HG02938 (cell line): ENCODE results near the gene SLC6A17.

Experiments
- ATAC-seq: cut with Tn5 transposase; IDR thresholded peaks from one replicate; pipeline ENCODE4 v1.9.1; 2021; ENCODE audit warnings: mild to moderate bottlenecking, moderate library complexity; ENCODE audit not compliant: unreplicated experiment

SLC6A17 gene

GRCh38 chr1:110218137-110218536 lies 67.8 kb downstream of the SLC6A17 start:
- no peak for ATAC-seq

DNA sequence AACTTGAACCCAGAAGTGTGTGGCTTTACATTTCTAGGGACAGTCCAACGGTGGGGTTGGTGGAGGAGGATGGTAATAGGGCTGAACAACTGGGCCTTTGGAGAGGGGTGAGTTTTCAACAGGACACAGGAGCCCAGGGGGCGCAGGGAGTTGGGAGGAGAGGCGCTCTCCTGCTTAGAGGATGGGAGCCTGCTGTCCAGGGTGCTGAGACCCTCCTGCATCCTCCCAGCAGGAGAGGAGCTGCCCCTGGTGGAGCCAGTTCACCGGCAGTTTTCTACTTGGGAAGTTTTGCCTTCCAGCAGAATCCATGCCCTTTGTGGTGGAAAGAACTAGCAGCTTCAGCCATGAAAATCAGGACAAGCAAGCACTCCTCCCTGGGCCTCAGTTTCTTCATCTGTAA lies 68.4 kb downstream of the SLC6A17 start:
- ATAC-seq: no peak

- ATAC-seq: no peak
These were observed 70.0 kb downstream of the SLC6A17 start for GRCh38 chr1:110220324-110220723.

DNA sequence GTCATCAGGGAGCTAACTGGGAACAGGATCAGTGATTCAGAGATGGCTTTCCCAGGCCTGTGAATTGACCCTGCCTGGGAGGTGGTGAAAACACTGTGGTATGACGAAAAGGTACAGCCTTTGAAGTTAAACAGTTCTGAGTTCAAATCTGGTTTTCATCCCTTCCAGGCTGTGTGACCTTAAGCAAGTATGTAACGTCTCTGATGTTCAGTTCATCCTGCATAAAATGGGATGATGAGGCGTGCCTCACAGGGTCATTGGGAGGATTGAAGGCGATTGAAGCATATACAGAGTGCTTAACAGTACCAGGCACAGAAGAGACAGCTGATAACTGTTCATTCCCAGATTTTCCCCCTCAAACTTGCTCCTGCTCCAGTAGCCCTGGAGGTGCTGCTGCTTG lies 70.8 kb downstream of the SLC6A17 start:
- ATAC-seq: no peak

- ATAC-seq: no peak
These were observed 72.8 kb downstream of the SLC6A17 start for GRCh38 chr1:110223127-110223526.

DNA sequence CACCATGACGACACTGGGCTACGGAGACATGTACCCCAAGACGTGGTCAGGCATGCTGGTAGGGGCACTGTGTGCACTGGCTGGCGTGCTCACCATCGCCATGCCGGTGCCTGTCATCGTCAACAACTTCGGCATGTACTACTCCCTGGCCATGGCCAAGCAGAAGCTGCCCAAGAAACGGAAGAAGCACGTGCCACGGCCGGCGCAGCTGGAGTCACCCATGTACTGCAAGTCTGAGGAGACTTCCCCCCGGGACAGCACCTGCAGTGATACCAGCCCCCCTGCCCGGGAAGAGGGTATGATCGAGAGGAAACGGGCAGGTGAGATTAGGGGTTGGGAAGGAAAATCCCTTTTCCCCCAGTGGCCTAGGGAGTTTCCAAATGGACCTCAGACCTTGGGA lies 73.3 kb downstream of the SLC6A17 start:
- no peak for ATAC-seq

- ATAC-seq: no peak
These were observed 74.1 kb downstream of the SLC6A17 start for GRCh38 chr1:110224240-110224995.

DNA sequence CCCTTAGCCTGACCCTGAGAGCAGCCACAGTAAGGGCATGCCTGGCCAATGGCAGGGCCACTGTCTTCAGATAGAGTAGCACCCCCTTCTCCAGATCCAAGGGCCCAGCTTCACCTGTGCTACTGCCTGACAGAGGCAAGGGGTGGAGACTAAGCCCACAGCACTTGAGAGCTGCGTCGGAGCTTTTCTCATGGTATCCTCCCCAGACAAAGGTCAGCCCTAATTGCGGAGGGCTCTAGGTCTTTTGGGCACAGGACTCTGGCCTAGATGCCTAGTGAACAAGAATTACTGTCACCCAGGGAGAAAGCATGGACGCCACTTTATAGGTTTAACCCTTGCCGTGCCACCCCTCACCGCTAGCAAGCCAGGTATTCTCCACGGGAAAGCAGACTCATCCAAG lies 74.9 kb downstream of the SLC6A17 start:
- no peak for ATAC-seq

GRCh38 chr1:110225756-110226404 lies 75.6 kb downstream of the SLC6A17 start:
- ATAC-seq: no peak

DNA sequence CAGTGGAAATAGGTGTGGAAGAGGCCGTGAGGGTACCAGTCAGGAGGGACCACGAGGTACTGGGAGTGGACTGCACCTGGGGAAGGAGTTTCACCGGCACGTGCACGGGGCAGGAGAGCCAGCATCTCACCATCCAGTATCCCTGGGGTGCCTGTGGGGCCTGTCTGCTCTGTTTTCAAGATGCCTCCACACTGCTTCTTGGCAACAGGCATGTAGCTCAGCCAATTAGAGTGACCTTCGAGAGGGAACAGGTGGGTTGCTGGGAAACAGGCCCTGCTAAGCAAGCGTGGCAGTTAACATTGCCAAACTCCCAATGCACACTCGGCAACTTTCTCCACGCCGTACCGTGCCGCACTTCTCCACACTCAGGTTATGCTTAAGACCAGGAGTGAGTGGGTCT lies 77.5 kb downstream of the SLC6A17 start:
- ATAC-seq: no peak

- ATAC-seq: no peak
These were observed 78.1 kb downstream of the SLC6A17 start for GRCh38 chr1:110228381-110228780.

DNA sequence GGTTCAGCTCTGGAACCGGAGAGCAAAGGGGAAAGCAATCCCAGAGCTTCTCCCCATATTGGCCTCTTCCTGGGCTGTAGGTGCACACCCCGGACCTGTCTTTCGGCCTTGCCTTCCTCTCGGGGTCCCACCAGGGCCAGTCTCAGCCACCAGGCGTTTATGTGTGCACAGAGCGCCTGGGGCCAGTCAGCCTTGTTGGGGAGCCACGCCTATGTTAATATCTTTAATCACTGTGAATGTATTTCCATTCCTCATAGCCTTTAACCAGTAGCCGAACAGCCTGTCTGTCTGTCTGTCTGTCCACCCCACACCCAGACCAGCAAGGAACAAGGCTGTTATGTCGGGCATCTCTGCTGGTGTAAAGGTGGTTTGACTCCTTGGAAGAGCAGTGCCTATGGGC lies 78.6 kb downstream of the SLC6A17 start:
- ATAC-seq: no peak

- no peak for ATAC-seq
These were observed 79.2 kb downstream of the SLC6A17 start for GRCh38 chr1:110229348-110230001.

DNA sequence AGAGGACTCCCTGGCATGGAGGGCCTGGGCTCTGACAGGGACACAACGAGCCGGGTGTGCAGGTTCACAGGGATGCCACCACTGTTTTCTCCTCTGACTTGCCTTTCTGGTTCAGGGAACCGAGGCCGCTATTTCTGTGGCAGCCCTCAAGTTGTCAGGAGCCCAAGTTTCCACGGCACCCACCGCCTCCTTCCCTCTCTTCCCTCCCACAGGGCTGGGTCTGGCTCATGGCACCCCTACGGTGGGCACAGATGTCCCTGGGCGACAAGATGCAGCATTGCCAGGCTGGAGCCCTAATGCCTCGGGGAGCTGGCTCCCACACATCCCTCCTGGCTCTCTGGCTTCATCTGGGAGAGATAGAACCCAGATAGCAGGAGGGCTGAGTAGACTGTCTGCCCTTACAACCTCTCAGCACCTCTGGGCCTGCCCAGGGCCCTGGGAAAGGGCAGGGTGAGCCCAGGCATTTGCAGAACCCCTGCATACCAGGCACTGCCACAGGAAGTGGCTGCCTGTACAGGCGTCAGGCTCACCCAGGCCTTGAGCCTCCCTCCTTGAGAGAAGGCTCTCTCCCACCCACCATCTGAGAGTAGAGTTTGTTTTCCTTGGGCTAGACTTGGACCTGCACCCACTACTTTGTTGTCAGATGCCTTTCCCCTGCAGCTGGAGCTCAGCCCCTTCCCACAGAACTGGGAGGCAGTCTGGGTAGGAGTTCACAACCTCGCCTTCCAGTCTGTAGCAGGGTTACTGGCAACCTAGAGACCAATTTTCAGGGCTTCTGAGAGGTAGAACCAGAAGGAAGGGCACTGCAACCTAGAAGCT lies 80.3 kb downstream of the SLC6A17 start:
- ATAC-seq: no peak

DNA sequence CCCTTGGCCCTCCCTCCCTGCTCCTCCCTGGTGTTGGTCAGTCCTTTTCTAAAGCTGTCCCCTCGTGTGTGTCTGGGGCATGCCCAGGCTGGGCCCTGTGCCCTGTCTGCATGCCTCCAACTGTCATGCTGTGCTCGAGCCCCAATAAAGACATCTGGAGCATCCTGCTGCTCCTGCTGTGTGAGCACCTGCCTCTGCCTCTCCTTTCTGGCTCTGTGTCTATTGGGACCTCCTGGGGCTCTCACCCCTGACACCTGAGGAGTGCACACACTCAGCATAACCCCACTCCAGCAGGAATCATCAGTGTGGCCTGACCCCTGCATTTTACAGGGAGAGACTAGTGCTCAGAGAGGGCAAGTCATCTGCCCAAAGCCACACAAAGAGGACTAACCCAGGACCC lies 83.6 kb downstream of the SLC6A17 start:
- ATAC-seq: no peak

GRCh38 chr1:110234691-110235090 lies 84.4 kb downstream of the SLC6A17 start:
- ATAC-seq: no peak

GRCh38 chr1:110235181-110235833 lies 85.0 kb downstream of the SLC6A17 start:
- no peak for ATAC-seq

DNA sequence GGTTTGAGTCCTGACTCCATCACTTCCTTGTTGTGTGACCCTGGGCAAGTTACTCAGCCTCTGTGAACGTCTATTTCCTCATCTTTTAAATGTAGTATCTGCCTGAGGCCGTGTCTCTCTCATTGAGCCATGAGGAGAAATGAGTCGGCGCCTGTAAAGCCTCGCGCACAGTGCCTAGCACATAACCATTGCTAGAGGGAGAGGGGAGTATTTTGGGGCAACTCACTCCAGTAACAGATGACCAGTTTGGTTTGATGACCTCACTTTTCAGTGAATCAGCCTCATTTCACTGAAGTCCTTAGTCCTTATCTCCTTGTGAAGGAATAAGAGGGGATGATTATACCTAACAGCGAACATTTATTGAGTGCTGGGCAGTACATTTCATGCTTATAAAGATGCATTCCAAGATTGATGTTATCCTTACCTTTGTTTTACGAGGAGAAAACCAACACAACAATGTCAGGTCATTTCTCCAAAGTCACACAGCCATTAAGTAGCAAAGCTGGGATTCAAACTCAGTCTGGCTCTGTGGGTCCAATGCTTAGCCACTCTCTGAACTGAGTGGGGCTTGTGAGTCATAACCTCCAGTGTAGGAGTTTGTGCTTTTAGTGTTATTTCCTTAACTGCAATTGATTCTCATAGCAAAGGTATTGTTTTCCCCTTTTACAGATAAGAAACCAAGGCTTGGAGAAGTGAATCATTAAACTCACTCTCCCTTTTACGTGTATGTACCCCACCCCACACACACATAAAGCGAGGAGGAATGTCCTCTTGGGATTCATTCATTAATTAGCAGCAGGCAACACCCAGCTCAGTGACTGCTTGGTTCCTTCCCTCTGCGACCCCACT lies 85.8 kb downstream of the SLC6A17 start:
- ATAC-seq: no peak

DNA sequence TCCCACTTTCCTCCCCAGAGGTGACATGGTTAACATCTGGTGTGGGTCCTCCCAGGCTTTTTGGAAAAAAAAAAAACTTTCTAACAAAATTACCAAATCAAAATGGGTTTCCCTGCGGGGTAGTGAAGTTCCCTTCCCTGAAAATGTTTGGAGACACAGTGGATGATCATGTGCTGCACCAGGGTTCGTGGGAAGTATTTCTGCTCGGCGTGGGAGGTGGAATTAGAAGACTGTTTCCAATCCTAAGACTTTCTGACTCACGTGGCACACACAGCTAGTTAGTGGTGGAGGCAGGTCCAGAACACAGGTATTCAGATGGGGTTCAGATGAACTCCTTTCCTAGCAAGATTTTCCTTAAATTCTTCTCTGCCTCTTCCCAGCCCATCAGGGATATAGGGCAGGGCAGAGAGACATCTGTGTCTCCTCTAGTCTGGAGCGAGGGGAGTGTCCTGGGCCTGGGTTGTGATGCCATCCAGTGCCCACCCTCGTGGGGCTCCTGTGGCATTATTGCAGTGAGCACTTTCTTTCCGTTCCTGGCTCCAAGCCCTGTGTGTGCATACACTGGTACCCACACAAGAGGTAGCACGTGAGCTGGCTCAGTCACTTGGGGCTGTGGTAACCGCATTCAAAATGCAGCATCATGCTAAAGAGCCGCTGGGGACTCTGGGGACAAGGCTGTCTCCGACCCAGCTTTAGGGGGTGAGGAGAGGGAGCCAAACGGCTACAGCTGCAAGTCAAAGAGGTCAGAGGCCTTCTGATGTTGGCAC lies 87.3 kb downstream of the SLC6A17 start:
- no peak for ATAC-seq
